HEK293 (cell line): Measurements from ENCODE around the gene ZNF536.
A peak's percentile ranks its signal among the peaks of the same experiment; 100 is the strongest.

Experiments used
- CTCF ChIA-PET: fragments of 350-600 bp; formaldehyde crosslinking; extraction: SDS; loops from one replicate; lab custom pipeline; 2021; ENCODE audit warnings: antibody characterized with exemption; lab: Yijun Ruan, JAX
- POLR2A ChIA-PET: fragments of 300-600 bp; formaldehyde crosslinking; extraction: SDS; loops from one replicate; lab custom pipeline; 2020; ENCODE audit warnings: antibody characterized with exemption, inconsistent platforms; lab: Yijun Ruan, JAX
- H3K27ac ChIP-seq: fragments of 200-500 bp; sonication (Bioruptor generic); 2 replicates; pipeline ENCODE4 v1.5.1; 2014; ENCODE audit warnings: low read depth, low read length, control low read depth, inconsistent platforms; ENCODE audit errors: extremely low read depth
- H3K36me3 ChIP-seq, 2 experiments: fragments of 200-500 bp in 1 of 2; sonication (Bioruptor generic) in 1 of 2; 1 replicate in 1 of 2; 2 replicates in 1 of 2; pipeline ENCODE4 v1.5.1; 2014 to 2017; ENCODE audit warnings: inconsistent platforms in 2 of 2, low read length in 2 of 2; ENCODE audit not compliant: control insufficient read depth in 2 of 2, insufficient read depth in 1 of 2
- H3K4me1 ChIP-seq: fragments of 200-500 bp; sonication (Bioruptor generic); 2 replicates; pipeline ENCODE4 v1.5.1; 2014; ENCODE audit warnings: mild to moderate bottlenecking, low read length, inconsistent platforms; ENCODE audit not compliant: control insufficient read depth, insufficient read depth
- H3K4me3 ChIP-seq: 2 replicates; pipeline ENCODE4 v1.5.1; 2011; ENCODE audit warnings: low read depth, mild to moderate bottlenecking, control low read depth, low read length, moderate library complexity
- H3K9me3 ChIP-seq: fragments of 200-500 bp; sonication (Bioruptor generic); 2 replicates; pipeline ENCODE4 v1.5.1; 2014; ENCODE audit warnings: low read depth, low read length, inconsistent platforms; ENCODE audit not compliant: control insufficient read depth, insufficient read depth
- KLF1 ChIP-seq: fragments of 450-650 bp; formaldehyde crosslinking; IDR thresholded peaks from 2 replicates; pipeline ENCODE4 v1.5.1; 2016; ENCODE audit warnings: missing biosample characterization, missing genetic modification characterization
- KLF7 ChIP-seq: fragments of 450-650 bp; formaldehyde crosslinking; IDR thresholded peaks from 2 replicates; pipeline ENCODE4 v1.5.1; 2016; ENCODE audit warnings: missing biosample characterization, missing genetic modification characterization, borderline replicate concordance
- MZF1 ChIP-seq: fragments of 450-650 bp; formaldehyde crosslinking; IDR thresholded peaks from 2 replicates; pipeline ENCODE4 v1.5.1; 2017; ENCODE audit warnings: missing biosample characterization, missing genetic modification characterization, borderline replicate concordance
- OSR2 ChIP-seq: fragments of 450-650 bp; formaldehyde crosslinking; IDR thresholded peaks from 2 replicates; pipeline ENCODE4 v1.5.1; 2016; ENCODE audit warnings: missing biosample characterization, missing genetic modification characterization
- SCRT2 ChIP-seq: fragments of 450-650 bp; formaldehyde crosslinking; IDR thresholded peaks from 2 replicates; pipeline ENCODE4 v1.5.1; 2016; ENCODE audit warnings: missing biosample characterization, missing genetic modification characterization
- ZBTB1 ChIP-seq: fragments of 450-650 bp; formaldehyde crosslinking; IDR thresholded peaks from 2 replicates; pipeline ENCODE4 v1.5.1; 2016; ENCODE audit warnings: missing biosample characterization, missing genetic modification characterization
- ZNF19 ChIP-seq: fragments of 450-650 bp; formaldehyde crosslinking; IDR thresholded peaks from 2 replicates; pipeline ENCODE4; 2016; ENCODE audit warnings: missing biosample characterization, missing genetic modification characterization, low read depth
- ZNF311 ChIP-seq: fragments of 450-650 bp; formaldehyde crosslinking; IDR thresholded peaks from 2 replicates; pipeline ENCODE4 v1.5.1; 2017; ENCODE audit warnings: missing biosample characterization, missing genetic modification characterization, borderline replicate concordance
- ZNF366 ChIP-seq: fragments of 450-650 bp; formaldehyde crosslinking; conservative IDR thresholded peaks from 2 replicates; pipeline ENCODE4 v1.5.1; 2016; ENCODE audit warnings: missing biosample characterization, missing genetic modification characterization
- ZNF394 ChIP-seq: fragments of 450-650 bp; formaldehyde crosslinking; IDR thresholded peaks from 2 replicates; pipeline ENCODE4 v1.5.1; 2016; ENCODE audit warnings: missing biosample characterization, missing genetic modification characterization, mild to moderate bottlenecking, moderate library complexity, borderline replicate concordance
- ZNF404 ChIP-seq: fragments of 450-650 bp; formaldehyde crosslinking; IDR thresholded peaks from 2 replicates; pipeline ENCODE4 v1.5.1; 2017; ENCODE audit warnings: missing biosample characterization, missing genetic modification characterization
- ZNF433 ChIP-seq: fragments of 450-650 bp; formaldehyde crosslinking; IDR thresholded peaks from 2 replicates; pipeline ENCODE4 v1.5.1; 2016; ENCODE audit warnings: missing biosample characterization, missing genetic modification characterization, low read depth
- ZNF501 ChIP-seq: fragments of 450-650 bp; formaldehyde crosslinking; IDR thresholded peaks from 2 replicates; pipeline ENCODE4 v1.5.1; 2016; ENCODE audit warnings: missing biosample characterization, missing genetic modification characterization
- ZNF530 ChIP-seq: fragments of 450-650 bp; formaldehyde crosslinking; IDR thresholded peaks from 2 replicates; pipeline ENCODE4 v1.5.1; 2016; ENCODE audit warnings: low read depth, missing biosample characterization, missing genetic modification characterization
- ZNF549 ChIP-seq: fragments of 450-650 bp; IDR thresholded peaks from 2 replicates; pipeline ENCODE4 v1.5.1; 2018; ENCODE audit warnings: missing biosample characterization, missing genetic modification characterization, mild to moderate bottlenecking, inconsistent platforms, moderate library complexity
- ZNF621 ChIP-seq: fragments of 450-650 bp; formaldehyde crosslinking; IDR thresholded peaks from 2 replicates; pipeline ENCODE4 v1.5.1; 2017; ENCODE audit warnings: missing biosample characterization, missing genetic modification characterization
- ZSCAN30 ChIP-seq: fragments of 450-650 bp; IDR thresholded peaks from 2 replicates; pipeline ENCODE4 v1.5.1; 2018; ENCODE audit warnings: missing biosample characterization, mild to moderate bottlenecking, missing genetic modification characterization, moderate library complexity
- TF ChIP-seq, protein P1 (sequence below): fragments of 450-650 bp; formaldehyde crosslinking; IDR thresholded peaks from 2 replicates; pipeline ENCODE4 v1.5.1; 2016; ENCODE audit warnings: missing biosample characterization, missing genetic modification characterization
- TF ChIP-seq, protein P2 (sequence below): fragments of 450-650 bp; formaldehyde crosslinking; IDR thresholded peaks from 2 replicates; pipeline ENCODE4 v1.5.1; 2017; ENCODE audit warnings: missing biosample characterization, mild to moderate bottlenecking, missing genetic modification characterization, moderate library complexity
- TF ChIP-seq, protein P3 (sequence below): fragments of 450-650 bp; formaldehyde crosslinking; conservative IDR thresholded peaks from 2 replicates; pipeline ENCODE4 v1.5.1; 2016; ENCODE audit warnings: low read depth, missing biosample characterization, missing genetic modification characterization
- TF ChIP-seq, protein P4 (sequence below): fragments of 450-650 bp; formaldehyde crosslinking; IDR thresholded peaks from 2 replicates; pipeline ENCODE4 v1.5.1; 2017; ENCODE audit warnings: missing biosample characterization, missing genetic modification characterization

The ZNF536 gene

DNA sequence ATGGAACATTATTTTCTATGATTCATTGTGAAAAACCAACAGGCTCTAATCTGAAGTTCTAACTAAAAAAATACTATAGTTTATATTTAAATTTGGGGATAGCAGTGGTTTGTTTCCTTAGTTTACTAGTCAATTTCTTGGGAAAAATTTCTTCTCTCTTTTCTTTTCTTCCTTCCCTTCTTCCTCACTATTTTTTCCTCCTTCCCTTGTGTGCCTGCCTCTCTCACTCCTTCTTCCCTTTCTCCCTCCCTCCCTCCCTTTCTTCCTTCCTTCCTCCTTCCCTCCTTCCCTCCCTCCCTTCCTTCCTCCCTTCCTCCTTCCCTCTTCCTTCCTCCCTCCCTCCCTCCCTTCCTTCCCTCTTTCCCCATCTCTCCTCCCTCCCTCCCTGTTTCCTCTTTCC, 226.5 kb downstream of the ZNF536 start:
- Histone ChIP-seq H3K9me3 (no peaks in the 10 kb centered on the region), H3K27ac (no peak overlapping the region), H3K4me3 (no peak overlapping the region), H3K4me1 (0 out of 2 replicates have a peak, but pooled peaks cover 2% of the 10 kb centered on the region)
- CTCF ChIA-PET = interaction anchor here (1.0 kb wide), 1 partner anchor 9 kb away, joined by 3 read pairs; no protein-coding TSS in a partner anchor
- POLR2A ChIA-PET = no interaction called here
- no peak for TF ChIP-seq MZF1 (tag by site-specific recombination)
- no peak for TF ChIP-seq ZSCAN30
- peak; percentile 52; the same call in 1 of the 2 replicates for TF ChIP-seq ZNF366 (tag by site-specific recombination)
- TF ChIP-seq ZNF501 (tag by site-specific recombination) = no peak
- TF ChIP-seq ZNF621 = no peak
- TF ChIP-seq, protein P1, sequence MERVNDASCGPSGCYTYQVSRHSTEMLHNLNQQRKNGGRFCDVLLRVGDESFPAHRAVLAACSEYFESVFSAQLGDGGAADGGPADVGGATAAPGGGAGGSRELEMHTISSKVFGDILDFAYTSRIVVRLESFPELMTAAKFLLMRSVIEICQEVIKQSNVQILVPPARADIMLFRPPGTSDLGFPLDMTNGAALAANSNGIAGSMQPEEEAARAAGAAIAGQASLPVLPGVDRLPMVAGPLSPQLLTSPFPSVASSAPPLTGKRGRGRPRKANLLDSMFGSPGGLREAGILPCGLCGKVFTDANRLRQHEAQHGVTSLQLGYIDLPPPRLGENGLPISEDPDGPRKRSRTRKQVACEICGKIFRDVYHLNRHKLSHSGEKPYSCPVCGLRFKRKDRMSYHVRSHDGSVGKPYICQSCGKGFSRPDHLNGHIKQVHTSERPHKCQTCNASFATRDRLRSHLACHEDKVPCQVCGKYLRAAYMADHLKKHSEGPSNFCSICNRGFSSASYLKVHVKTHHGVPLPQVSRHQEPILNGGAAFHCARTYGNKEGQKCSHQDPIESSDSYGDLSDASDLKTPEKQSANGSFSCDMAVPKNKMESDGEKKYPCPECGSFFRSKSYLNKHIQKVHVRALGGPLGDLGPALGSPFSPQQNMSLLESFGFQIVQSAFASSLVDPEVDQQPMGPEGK = no peak
- no peak for TF ChIP-seq ZNF530 (tag by site-specific recombination)
- TF ChIP-seq, all 188 proteins: peak for 1
- no peaks in the 10 kb centered on the region; a peak in 1 of 3 replicates for H3K36me3 ChIP-seq

DNA sequence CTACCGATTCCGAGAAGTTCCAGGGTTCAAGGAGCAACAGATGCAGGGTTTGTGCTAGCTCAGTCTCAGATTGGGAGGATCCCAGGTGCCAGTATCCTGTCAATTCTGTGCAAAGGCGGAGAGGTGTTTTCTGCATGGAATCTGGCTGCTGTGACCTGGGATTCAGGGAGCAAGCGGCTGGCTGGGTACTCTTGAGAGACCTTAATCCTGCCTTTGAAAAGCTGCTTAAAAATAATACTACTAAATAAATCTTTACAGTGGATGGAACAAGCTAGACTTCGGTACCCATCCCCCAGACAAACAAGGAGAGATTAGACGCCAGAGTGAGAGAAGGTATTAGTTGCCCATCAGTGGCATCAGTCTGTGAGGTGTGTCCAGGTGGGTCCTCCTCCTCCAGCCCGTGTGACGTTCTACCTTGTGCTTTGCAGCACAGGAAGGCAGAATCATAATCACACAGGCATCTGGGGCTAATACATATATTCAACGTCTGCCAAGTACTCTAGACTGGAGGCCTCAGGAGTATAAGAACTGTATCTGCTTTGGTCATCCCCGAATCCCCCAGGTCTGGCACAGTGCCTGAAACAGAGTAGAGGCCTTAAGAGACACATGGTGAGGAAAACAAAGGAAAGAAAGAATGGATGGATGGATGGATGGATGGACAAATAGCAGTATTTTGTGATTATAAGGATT, 230.6 kb downstream of the ZNF536 start:
- H3K27ac ChIP-seq = no peak overlapping the region
- ChIA-PET POLR2A (no interaction called here), CTCF (no interaction called here)
- H3K36me3 ChIP-seq = no peaks in the 10 kb centered on the region; a peak in 1 of 3 replicates
- H3K4me1 ChIP-seq = no peaks in the 10 kb centered on the region
- TF ChIP-seq ZNF433 (tag by site-specific recombination) = no peak
- TF ChIP-seq, protein P2, sequence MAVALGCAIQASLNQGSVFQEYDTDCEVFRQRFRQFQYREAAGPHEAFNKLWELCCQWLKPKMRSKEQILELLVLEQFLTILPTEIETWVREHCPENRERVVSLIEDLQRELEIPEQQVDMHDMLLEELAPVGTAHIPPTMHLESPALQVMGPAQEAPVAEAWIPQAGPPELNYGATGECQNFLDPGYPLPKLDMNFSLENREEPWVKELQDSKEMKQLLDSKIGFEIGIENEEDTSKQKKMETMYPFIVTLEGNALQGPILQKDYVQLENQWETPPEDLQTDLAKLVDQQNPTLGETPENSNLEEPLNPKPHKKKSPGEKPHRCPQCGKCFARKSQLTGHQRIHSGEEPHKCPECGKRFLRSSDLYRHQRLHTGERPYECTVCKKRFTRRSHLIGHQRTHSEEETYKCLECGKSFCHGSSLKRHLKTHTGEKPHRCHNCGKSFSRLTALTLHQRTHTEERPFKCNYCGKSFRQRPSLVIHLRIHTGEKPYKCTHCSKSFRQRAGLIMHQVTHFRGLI (tag by site-specific recombination) = no peak
- TF ChIP-seq SCRT2 (tag by site-specific recombination) = no peak
- TF ChIP-seq, protein P3, sequence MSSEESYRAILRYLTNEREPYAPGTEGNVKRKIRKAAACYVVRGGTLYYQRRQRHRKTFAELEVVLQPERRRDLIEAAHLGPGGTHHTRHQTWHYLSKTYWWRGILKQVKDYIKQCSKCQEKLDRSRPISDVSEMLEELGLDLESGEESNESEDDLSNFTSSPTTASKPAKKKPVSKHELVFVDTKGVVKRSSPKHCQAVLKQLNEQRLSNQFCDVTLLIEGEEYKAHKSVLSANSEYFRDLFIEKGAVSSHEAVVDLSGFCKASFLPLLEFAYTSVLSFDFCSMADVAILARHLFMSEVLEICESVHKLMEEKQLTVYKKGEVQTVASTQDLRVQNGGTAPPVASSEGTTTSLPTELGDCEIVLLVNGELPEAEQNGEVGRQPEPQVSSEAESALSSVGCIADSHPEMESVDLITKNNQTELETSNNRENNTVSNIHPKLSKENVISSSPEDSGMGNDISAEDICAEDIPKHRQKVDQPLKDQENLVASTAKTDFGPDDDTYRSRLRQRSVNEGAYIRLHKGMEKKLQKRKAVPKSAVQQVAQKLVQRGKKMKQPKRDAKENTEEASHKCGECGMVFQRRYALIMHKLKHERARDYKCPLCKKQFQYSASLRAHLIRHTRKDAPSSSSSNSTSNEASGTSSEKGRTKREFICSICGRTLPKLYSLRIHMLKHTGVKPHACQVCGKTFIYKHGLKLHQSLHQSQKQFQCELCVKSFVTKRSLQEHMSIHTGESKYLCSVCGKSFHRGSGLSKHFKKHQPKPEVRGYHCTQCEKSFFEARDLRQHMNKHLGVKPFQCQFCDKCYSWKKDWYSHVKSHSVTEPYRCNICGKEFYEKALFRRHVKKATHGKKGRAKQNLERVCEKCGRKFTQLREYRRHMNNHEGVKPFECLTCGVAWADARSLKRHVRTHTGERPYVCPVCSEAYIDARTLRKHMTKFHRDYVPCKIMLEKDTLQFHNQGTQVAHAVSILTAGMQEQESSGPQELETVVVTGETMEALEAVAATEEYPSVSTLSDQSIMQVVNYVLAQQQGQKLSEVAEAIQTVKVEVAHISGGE (tag by site-specific recombination) = no peak
- no peak for TF ChIP-seq ZNF19 (tag by site-specific recombination)
- no peak for TF ChIP-seq ZNF404
- TF ChIP-seq KLF7 (tag by site-specific recombination) = no peak
- no peak for TF ChIP-seq ZNF394 (tag by site-specific recombination)
- TF ChIP-seq ZNF549 (tag by site-specific recombination) = no peak
- TF ChIP-seq KLF1 (tag by site-specific recombination) = no peak
- TF ChIP-seq, protein P4, sequence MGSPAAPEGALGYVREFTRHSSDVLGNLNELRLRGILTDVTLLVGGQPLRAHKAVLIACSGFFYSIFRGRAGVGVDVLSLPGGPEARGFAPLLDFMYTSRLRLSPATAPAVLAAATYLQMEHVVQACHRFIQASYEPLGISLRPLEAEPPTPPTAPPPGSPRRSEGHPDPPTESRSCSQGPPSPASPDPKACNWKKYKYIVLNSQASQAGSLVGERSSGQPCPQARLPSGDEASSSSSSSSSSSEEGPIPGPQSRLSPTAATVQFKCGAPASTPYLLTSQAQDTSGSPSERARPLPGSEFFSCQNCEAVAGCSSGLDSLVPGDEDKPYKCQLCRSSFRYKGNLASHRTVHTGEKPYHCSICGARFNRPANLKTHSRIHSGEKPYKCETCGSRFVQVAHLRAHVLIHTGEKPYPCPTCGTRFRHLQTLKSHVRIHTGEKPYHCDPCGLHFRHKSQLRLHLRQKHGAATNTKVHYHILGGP = no peak
- no peak for TF ChIP-seq ZNF311 (tag by site-specific recombination)
- no peak for TF ChIP-seq ZBTB1 (tag by site-specific recombination)
- TF ChIP-seq OSR2 (tag by site-specific recombination) = no peak
- no peak overlapping the region for H3K4me3 ChIP-seq
- H3K9me3 ChIP-seq = no peaks in the 10 kb centered on the region; the same call in 1 of the 2 replicates
